ENCODE measurements around the gene CHL1.

Gene CHL1

GRCh38 chr3:197149-197827 lies 725 bp downstream of the CHL1 start:
- H3K4me3 ChIP-seq (ENCODE audit: low read depth, low read length) = peak overlapping the region; percentile 71

GRCh38 chr3:197828-198491 lies 1.4 kb downstream of the CHL1 start:
- Histone ChIP-seq H3K79me1 (ENCODE audit: low read length) (no peaks in the 10 kb centered on the region), H3K4me2 (ENCODE audit: low read length) (peak overlapping the region; percentile 92), H4K12ac (ENCODE audit: low read depth, low read length) (no peak overlapping the region), H2AK5ac (ENCODE audit: low read length) (no peak overlapping the region), H3K9ac (ENCODE audit: low read length) (peak overlapping the region; percentile 52), H4K91ac (ENCODE audit: low read depth, low read length) (no peak overlapping the region), H3K36me3 (ENCODE audit: control insufficient read depth in 1 of 2, insufficient read depth in 2 of 2, low read length in 2 of 2) (no peaks in the 10 kb centered on the region), H3K79me2 (ENCODE audit: control insufficient read depth, insufficient read depth, low read length, poor library complexity) (no peaks in the 10 kb centered on the region), H3K27me3 (ENCODE audit: insufficient read depth, low read length) (peaks cover 22% of the 10 kb centered on the region), H2BK5ac (ENCODE audit: low read depth, low read length, poor library complexity) (no peak overlapping the region), H2BK12ac (ENCODE audit: low read length) (no peak overlapping the region), H3K23ac (ENCODE audit: low read length) (no peak overlapping the region), H3K14ac (ENCODE audit: low read length) (no peak overlapping the region), H2BK120ac (ENCODE audit: insufficient read depth, low read length, poor library complexity) (no peak overlapping the region), H4K8ac (ENCODE audit: low read depth, low read length) (no peak overlapping the region), H3K9me3 (ENCODE audit: insufficient read depth, low read depth, low read length) (no peaks in the 10 kb centered on the region), H3K4me1 (ENCODE audit: control insufficient read depth in 1 of 2, insufficient read depth in 2 of 2, low read length in 2 of 2) (peaks cover 11 to 14% of the 10 kb centered on the region in 2 experiments), H2AFZ (ENCODE audit: insufficient read depth, low read length, poor library complexity) (no peak overlapping the region), H3K18ac (ENCODE audit: low read length) (no peak overlapping the region), H3K4ac (ENCODE audit: low read depth, low read length) (no peak overlapping the region), H3K4me3 (ENCODE audit: low read depth, low read length) (peak overlapping the region; percentile 71), H3K27ac (ENCODE audit: low read depth, low read length) (no peak overlapping the region)
- DNase-seq = no peak
- no CpG with 5 or more reads among the region's 66 CpGs for WGBS (ENCODE audit: extremely low coverage, insufficient coverage, insufficient read length)

More at GRCh38 chr3:197149-197827, 725 bp downstream of the CHL1 start:
- Histone ChIP-seq H3K4me2 (ENCODE audit: low read length) (peak overlapping the region; percentile 92), H3K9me3 (ENCODE audit: insufficient read depth, low read depth, low read length) (no peaks in the 10 kb centered on the region), H2BK120ac (ENCODE audit: insufficient read depth, low read length, poor library complexity) (no peak overlapping the region), H3K4me1 (ENCODE audit: control insufficient read depth in 1 of 2, insufficient read depth in 2 of 2, low read length in 2 of 2) (peaks cover 11 to 14% of the 10 kb centered on the region in 2 experiments), H3K23ac (ENCODE audit: low read length) (no peak overlapping the region), H2BK12ac (ENCODE audit: low read length) (no peak overlapping the region), H3K79me2 (ENCODE audit: control insufficient read depth, insufficient read depth, low read length, poor library complexity) (no peaks in the 10 kb centered on the region), H2BK5ac (ENCODE audit: low read depth, low read length, poor library complexity) (no peak overlapping the region), H3K36me3 (ENCODE audit: control insufficient read depth in 1 of 2, insufficient read depth in 2 of 2, low read length in 2 of 2) (no peaks in the 10 kb centered on the region), H4K12ac (ENCODE audit: low read depth, low read length) (no peak overlapping the region), H3K79me1 (ENCODE audit: low read length) (no peaks in the 10 kb centered on the region), H3K9ac (ENCODE audit: low read length) (no peak overlapping the region), H3K18ac (ENCODE audit: low read length) (no peak overlapping the region), H3K4ac (ENCODE audit: low read depth, low read length) (no peak overlapping the region), H3K27ac (ENCODE audit: low read depth, low read length) (no peak overlapping the region), H2AFZ (ENCODE audit: insufficient read depth, low read length, poor library complexity) (peak overlapping the region; percentile 35), H3K14ac (ENCODE audit: low read length) (no peak overlapping the region), H2AK5ac (ENCODE audit: low read length) (no peak overlapping the region), H4K91ac (ENCODE audit: low read depth, low read length) (no peak overlapping the region), H3K27me3 (ENCODE audit: insufficient read depth, low read length) (peaks cover 22% of the 10 kb centered on the region), H4K8ac (ENCODE audit: low read depth, low read length) (no peak overlapping the region)
- no CpG with 5 or more reads among the region's 56 CpGs for WGBS (ENCODE audit: extremely low coverage, insufficient coverage, insufficient read length)
- no peak for DNase-seq

GRCh38 chr3:199835-200234 lies 3.3 kb downstream of the CHL1 start:
- Histone ChIP-seq H4K8ac (ENCODE audit: low read depth, low read length) (no peak overlapping the region), H3K9me3 (ENCODE audit: insufficient read depth, low read depth, low read length) (no peaks in the 10 kb centered on the region)
- no CpG with 5 or more reads among the region's 2 CpGs for WGBS (ENCODE audit: extremely low coverage, insufficient coverage, insufficient read length)

GRCh38 chr3:200758-201325 lies 4.3 kb downstream of the CHL1 start:
- no peak overlapping the region for H3K27ac ChIP-seq (ENCODE audit: low read depth, low read length)
- no peak overlapping the region for H3K23ac ChIP-seq (ENCODE audit: low read length)
- no peak overlapping the region for H2BK5ac ChIP-seq (ENCODE audit: low read depth, low read length, poor library complexity)
- peaks cover 22% of the 10 kb centered on the region for H3K27me3 ChIP-seq (ENCODE audit: insufficient read depth, low read length)
- no peaks in the 10 kb centered on the region for H3K36me3 ChIP-seq (ENCODE audit: control insufficient read depth in 1 of 2, insufficient read depth in 2 of 2, low read length in 2 of 2)
- H4K8ac ChIP-seq (ENCODE audit: low read depth, low read length) = no peak overlapping the region
- H3K9ac ChIP-seq (ENCODE audit: low read length) = no peak overlapping the region
- no peak overlapping the region for H3K4me3 ChIP-seq (ENCODE audit: low read depth, low read length)
- DNase-seq = no peak
- H2AK5ac ChIP-seq (ENCODE audit: low read length) = no peak overlapping the region
- H3K79me1 ChIP-seq (ENCODE audit: low read length) = no peaks in the 10 kb centered on the region
- no peak overlapping the region for H2AFZ ChIP-seq (ENCODE audit: insufficient read depth, low read length, poor library complexity)
- H3K4ac ChIP-seq (ENCODE audit: low read depth, low read length) = no peak overlapping the region
- peaks cover 11 to 14% of the 10 kb centered on the region in 2 experiments for H3K4me1 ChIP-seq (ENCODE audit: control insufficient read depth in 1 of 2, insufficient read depth in 2 of 2, low read length in 2 of 2)
- WGBS (ENCODE audit: extremely low coverage, insufficient coverage, insufficient read length) = no CpG with 5 or more reads among the region's 4 CpGs
- no peak overlapping the region for H2BK12ac ChIP-seq (ENCODE audit: low read length)
- H4K91ac ChIP-seq (ENCODE audit: low read depth, low read length) = no peak overlapping the region
- no peaks in the 10 kb centered on the region for H3K9me3 ChIP-seq (ENCODE audit: insufficient read depth, low read depth, low read length)
- H3K14ac ChIP-seq (ENCODE audit: low read length) = no peak overlapping the region
- H3K79me2 ChIP-seq (ENCODE audit: control insufficient read depth, insufficient read depth, low read length, poor library complexity) = no peaks in the 10 kb centered on the region
- no peak overlapping the region for H3K4me2 ChIP-seq (ENCODE audit: low read length)
- no peak overlapping the region for H3K18ac ChIP-seq (ENCODE audit: low read length)
- H4K12ac ChIP-seq (ENCODE audit: low read depth, low read length) = no peak overlapping the region
- no peak overlapping the region for H2BK120ac ChIP-seq (ENCODE audit: insufficient read depth, low read length, poor library complexity)

More at GRCh38 chr3:199835-200234, 3.3 kb downstream of the CHL1 start:
- Histone ChIP-seq H3K4me1 (ENCODE audit: control insufficient read depth in 1 of 2, insufficient read depth in 2 of 2, low read length in 2 of 2) (peaks cover 11 to 14% of the 10 kb centered on the region in 2 experiments), H2BK120ac (ENCODE audit: insufficient read depth, low read length, poor library complexity) (no peak overlapping the region), H3K79me1 (ENCODE audit: low read length) (no peaks in the 10 kb centered on the region), H4K91ac (ENCODE audit: low read depth, low read length) (no peak overlapping the region), H3K79me2 (ENCODE audit: control insufficient read depth, insufficient read depth, low read length, poor library complexity) (no peaks in the 10 kb centered on the region), H3K23ac (ENCODE audit: low read length) (no peak overlapping the region), H3K4ac (ENCODE audit: low read depth, low read length) (no peak overlapping the region), H3K9ac (ENCODE audit: low read length) (no peak overlapping the region), H3K4me2 (ENCODE audit: low read length) (no peak overlapping the region), H3K27ac (ENCODE audit: low read depth, low read length) (no peak overlapping the region), H3K36me3 (ENCODE audit: control insufficient read depth in 1 of 2, insufficient read depth in 2 of 2, low read length in 2 of 2) (no peaks in the 10 kb centered on the region), H3K27me3 (ENCODE audit: insufficient read depth, low read length) (peaks cover 22% of the 10 kb centered on the region), H3K4me3 (ENCODE audit: low read depth, low read length) (no peak overlapping the region), H4K12ac (ENCODE audit: low read depth, low read length) (no peak overlapping the region), H2BK5ac (ENCODE audit: low read depth, low read length, poor library complexity) (no peak overlapping the region), H2AFZ (ENCODE audit: insufficient read depth, low read length, poor library complexity) (no peak overlapping the region), H3K18ac (ENCODE audit: low read length) (no peak overlapping the region), H2BK12ac (ENCODE audit: low read length) (no peak overlapping the region), H3K14ac (ENCODE audit: low read length) (no peak overlapping the region), H2AK5ac (ENCODE audit: low read length) (no peak overlapping the region)
- no peak for DNase-seq

Measured in trophoblast cell (in vitro differentiated cells and primary cell).